Stimulated activated CD4-positive, alpha-beta T cell treated with anti-CD3 and anti-CD28 coated beads, Interleukin-4, amount 100 ng/mL, for 24 hours (primary cell): Measurements from ENCODE around the gene EIF2B2.
"Not testable (repeated sequence)": the region's sequence is repeated elsewhere in the genome, so short reads cannot be mapped to it uniquely, and the experiment has no call there.

ENCODE experiments used
- DNase-seq: peaks from one replicate; pipeline ENCODE4 v3.0.0-alpha.2; 2020

EIF2B2 gene

DNA sequence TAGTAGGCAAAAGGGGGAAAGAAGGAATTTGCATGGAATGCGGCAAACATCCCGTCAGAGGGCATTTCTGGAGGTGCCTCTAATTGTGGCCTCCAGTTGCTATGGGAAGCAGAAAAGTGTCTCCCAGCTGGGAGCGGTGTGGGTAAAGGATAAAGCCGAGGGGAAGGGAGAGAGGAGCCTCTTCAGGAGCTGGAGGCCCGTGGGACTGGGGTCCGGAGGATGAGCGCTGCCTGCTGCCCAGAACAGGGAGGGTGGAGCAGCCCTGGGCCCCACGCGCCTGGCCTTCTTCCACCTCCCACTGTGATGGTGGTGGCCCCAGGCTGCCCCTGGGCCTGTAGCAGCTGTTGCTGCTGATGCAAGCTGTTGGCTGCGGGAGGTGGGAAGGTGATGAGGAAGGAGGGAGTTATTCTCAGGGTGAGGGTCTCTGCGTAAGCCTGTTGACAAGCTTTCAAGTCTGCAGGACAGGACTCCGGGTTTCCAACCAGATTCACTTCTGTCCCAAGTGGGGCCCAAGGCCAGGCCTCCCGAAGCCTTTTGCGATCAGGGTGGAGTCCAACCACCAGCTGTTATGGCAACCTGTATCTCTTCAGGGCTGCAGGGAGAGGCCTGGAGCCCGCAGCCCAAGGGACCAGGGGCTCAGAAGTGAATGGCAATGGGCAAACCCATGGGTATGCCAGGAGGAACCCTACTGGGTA, 28.2 kb upstream of the EIF2B2 start:
- DNase-seq = no peak

DNA sequence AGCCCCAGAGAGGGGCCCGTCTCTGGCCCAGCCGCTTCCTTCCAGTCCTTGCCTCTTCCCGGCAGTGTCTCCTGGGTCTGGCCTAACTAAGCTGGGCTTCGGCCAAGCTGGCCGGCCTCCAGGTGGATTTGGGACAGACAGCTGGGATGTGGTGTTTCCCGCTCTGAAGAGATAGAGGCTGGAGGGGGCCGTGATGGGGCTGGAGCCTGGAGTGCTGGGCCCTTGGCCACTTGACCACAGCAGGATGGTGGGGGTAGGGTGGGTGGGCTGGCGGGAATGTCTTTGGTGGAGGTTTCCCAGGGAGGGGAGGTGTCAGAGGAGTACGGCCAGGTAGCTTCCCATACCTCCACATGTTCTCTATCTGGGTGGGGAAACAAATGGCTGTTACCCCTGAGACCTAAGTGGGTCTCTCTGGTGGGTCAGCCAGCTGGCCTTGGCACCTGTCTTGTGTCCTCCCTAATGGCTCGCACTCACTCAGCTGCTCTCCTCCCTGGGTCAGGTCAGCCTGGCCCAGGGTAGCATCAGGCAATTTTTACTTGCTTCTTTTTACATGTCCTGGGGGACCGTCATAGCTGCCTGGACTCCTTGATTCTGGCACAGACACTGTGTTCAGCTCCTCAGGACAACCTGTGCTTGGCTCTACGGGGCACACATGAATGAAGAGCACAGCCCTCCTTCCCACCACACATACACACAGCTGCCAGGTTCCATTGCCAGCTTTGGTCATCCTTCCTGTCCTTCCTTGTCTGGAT, 27.5 kb upstream of the EIF2B2 start:
- no peak for DNase-seq

DNA sequence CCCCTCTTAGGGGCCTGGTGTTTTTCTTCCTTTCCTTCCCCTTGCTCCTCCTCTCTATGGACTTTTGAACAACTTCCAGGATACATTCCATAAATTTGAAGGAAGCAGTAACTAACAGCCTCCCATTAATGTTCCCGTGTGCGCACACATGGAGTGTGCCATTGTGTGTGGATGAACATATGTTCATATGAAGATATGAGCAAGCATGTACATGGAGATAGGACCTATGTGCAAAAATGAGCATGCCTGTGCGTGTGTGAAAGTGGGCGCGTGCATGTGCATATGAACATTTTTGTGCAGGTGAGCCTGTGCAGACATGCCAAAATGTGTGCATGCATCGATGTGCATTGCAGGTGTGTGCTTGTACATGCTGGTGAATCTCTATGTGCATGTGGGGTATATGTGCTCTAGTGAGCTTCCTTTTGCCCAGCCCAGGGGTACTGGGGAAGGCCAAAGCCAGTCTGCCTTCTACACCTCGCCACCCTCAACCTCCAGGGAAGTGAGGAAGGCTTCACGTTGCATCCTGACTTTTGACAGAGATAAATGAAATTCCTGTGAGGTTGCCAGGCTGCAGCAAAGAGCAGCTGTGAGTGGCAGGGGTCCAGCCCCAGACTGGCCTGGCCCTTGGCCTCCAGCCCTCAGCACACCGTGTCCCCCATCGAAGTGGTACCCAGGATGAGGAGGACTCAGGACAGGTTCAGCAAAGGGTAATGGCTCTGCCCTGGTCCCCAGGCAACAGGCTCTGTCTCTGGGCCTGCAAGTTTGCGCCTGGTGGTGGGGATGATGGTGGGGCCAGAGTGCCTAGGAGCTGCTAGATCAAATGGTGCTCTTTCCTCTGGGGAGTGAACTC, 26.2 kb upstream of the EIF2B2 start:
- DNase-seq = no peak

- no peak for DNase-seq
Measured at GRCh38 chr14:74977164-74977900, 25.4 kb upstream of the EIF2B2 start.

- no peak for DNase-seq
Measured at GRCh38 chr14:74977901-74978385, 24.8 kb upstream of the EIF2B2 start.

- DNase-seq = no peak
Measured at GRCh38 chr14:74978416-74978947, 24.2 kb upstream of the EIF2B2 start.

DNA sequence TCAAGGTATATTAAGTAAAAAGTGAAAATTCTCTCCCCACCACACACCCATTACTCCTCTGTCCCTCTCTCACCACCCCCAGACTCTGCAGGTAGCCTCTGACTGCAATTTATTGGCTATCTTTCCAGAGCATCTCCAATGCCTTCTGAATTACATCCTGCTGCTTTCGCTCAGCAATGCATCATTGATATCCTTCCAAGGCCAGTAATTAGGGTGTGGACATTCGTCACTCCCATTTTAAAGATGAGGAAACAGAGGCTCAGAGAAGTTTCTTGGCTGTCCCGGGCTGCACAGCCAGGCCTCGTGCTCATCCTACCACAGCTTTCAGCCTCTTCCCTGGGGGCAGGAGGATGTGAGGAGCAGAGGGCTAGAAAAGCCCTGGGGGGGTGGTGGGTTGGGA, 23.7 kb upstream of the EIF2B2 start:
- DNase-seq = no peak

DNA sequence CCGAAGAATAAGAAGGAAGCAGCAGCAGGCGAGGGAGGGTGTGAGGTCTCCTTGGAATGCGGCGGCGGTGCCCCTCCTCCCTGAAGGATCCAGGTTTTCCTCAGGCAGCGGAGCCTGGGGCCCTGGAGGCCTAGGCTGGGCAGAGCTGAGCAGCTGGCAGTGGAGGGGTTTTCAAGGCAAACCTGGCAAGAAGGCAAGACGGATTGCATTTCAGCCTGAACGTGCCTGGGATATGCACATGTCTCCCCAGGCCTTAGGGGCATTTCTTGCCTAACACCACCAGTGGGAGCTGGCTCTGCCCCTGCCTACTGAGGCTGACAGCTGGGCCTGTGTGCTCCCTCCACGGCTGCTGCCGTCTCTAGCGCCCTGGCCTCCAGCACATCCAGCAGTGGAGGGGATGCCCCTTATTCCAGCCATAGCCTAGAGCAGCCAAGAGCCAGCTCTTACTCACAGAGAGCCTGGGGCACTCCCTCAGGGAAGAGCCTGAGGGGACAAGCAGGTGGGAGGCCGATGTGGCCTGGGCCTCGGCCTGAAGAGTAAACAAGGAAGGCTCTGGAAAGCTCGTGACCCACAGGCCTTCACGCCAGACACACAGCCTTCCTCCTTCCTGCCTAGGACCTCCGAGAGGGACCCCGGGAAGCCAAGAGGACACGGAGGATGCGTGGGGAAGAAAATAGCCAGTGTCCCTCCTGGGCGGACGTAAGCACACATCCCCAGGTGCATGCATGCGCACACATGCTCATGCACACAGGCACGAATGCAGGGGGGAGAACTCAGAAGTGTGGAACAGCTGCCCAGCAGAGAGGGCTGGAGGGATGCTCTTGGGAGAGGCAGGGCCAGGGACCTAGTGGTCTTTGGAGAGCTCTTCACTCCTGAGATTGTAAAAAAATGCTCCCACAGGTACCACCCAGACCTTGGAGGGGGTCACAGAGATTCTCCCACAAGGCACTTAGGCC, 23.0 kb upstream of the EIF2B2 start:
- DNase-seq = no peak

DNA sequence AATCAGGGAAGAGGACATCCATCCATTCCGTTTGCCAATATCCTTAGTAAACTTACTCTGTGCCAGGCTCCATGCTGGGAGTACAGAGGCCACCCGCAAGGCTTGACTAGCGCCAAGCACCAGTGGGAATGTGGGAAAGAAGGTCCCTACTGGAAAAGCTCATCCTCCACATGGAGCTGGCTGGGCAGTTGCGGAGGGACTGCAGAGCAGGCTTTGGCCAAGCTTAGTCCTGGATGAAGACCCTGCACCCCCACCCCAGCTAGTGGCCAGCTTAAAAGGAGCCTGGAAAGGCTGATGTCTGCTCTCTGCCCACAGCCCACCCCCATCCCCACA, 22.4 kb upstream of the EIF2B2 start:
- DNase-seq = no peak

GRCh38 chr14:74980731-74981461, 21.8 kb upstream of the EIF2B2 start:
- no peak for DNase-seq

DNA sequence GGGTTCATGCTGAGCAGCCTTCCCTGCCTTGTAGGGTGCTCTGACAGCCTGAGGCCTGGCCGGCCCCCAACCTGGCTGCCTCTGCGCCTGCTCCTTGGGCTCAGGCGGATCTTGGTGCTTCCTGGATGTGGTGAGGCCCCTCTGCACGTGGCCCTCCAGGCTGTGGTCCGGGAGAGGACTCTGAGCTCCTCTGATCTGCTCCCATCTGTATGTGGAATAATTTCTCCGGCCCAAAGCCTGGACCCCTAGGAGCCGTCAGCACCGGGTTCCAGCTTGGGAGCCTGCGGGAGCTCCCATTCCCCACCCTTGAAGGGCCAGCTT, 21.3 kb upstream of the EIF2B2 start:
- DNase-seq = no peak

GRCh38 chr14:74981833-74982232, 20.9 kb upstream of the EIF2B2 start:
- no peak for DNase-seq

- DNase-seq = no peak
Measured at GRCh38 chr14:74982661-74983060, 20.1 kb upstream of the EIF2B2 start.

GRCh38 chr14:74983343-74983742, 19.4 kb upstream of the EIF2B2 start:
- DNase-seq = no peak

DNA sequence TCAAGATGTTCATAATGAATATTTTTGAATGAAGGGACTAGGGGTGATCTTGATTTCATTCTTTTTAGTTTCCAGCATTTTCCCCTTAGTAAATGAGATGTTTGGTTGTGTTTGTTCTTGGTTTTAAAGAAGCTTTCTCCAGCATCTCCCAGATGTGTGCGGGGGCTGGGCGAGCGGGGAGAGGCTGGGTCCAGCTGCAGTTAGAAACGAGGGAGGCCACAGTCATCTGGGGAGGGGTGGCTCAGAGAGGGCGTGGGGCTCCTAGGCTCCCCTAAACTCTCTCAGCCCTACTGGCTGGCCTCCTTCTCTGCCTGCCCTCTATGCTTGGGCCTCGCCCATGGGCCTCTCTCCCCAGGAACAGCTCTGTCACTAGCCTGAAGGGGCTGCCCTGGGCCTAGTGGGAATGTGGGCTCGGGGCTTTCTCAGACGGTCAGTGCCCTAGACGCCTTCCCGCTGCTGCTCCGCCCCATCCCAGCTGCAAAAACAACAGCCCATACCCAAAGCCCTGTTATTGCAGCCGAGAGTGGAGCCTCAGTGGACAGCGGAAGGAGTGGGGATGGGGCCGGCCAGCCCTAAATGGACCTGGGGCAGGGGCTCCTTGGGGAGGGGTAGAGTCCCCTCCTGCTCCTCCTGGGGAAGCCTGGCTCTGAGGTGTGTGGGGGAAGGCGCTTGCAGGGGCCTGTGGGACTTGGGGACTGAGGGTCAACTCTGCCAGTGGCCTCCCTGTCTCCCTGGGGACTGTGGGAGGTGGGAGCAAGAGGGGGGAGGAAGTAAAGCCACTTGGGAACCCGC, 18.3 kb upstream of the EIF2B2 start:
- DNase-seq = no peak

DNA sequence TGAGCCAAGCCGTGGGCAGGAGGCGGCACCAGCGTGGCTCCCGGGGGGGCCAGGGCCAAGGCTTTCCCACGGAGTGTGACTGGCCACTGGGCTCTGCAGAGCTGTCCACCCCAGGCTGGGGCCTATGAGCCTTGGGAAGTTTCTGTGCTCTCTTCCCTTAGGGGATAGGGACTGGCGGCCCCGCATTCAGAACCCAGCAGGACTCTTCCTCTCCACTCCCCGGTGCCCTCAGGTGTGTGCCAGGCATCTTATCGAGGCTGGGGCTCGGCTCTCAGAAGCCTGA, 17.8 kb upstream of the EIF2B2 start:
- DNase-seq = no peak

GRCh38 chr14:74985806-74986205, 16.9 kb upstream of the EIF2B2 start:
- no peak for DNase-seq

GRCh38 chr14:74988131-74988530, 14.6 kb upstream of the EIF2B2 start:
- DNase-seq = no peak

DNA sequence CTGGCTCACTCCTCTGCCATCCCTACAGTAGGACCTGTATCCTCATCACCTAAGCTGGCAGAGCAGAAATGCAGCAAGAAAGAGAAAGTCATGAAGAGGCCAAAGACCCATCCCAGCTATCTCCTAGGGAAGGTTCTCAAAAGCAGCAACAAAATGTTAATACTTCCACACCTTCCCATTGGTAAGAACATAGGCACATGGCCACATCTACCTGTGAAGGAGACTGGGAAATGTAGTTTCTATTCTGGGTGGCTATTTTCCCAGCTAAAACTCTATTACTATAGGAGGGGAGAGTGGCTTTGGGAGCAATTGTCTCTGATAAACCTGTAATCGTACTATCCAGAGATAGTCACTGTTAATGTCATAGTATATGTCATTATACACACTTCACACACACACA, 13.7 kb upstream of the EIF2B2 start:
- DNase-seq = no peak

DNA sequence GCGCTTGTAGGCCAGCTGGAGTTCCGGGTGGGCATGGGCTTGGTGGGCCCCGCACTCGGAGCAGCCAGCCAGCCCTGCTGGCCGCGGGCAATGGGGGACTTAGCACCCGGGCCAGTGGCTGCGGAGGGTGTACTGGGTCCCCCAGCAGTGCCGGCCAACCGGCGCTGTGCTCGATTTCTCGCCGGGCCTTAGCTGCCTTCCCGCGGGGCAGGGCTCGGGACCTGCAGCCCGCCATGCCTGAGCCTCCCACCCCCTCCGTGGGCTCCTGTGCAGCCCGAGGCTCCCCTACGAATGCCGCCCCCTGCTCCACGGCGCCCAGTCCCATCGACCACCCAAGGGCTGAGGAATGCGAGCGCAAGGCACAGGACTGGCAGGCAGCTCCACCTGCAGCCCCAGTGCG, 8.5 kb upstream of the EIF2B2 start:
- DNase-seq = not testable (repeated sequence)
